ENCODE results near the gene UBE2Z.

GRCh38 chr17:48930435-48930873 lies 22.2 kb downstream of the UBE2Z start:
- no peak for TF ChIP-seq POLR2A (IDR thresholded peaks at IDR 0.05)
- no peak for TF ChIP-seq CTCF (IDR thresholded peaks at IDR 0.05)
